Osteoblast (primary cell): ENCODE data around the gene ALX4. TPM values are rescaled to one million over a fixed set of nuclear protein-coding genes. Genes with fewer than 3 reads are reported as not detected.

Source experiments
- DNase-seq: peaks from one replicate; pipeline ENCODE4 v3.0.0; 2011; ENCODE audit warnings: low spot score, mixed read lengths; ENCODE audit not compliant: insufficient read length; ENCODE audit errors: missing footprints
- H2AFZ ChIP-seq: 2 replicates; pipeline ENCODE4 v1.6.0; 2011; ENCODE audit warnings: mild to moderate bottlenecking, low read length
- H3K27ac ChIP-seq: 2 replicates; pipeline ENCODE4 v1.5.1; 2011; ENCODE audit warnings: mild to moderate bottlenecking, low read depth, low read length, moderate library complexity
- H3K27me3 ChIP-seq: 2 replicates; pipeline ENCODE4 v1.6.0; 2012; ENCODE audit warnings: mild to moderate bottlenecking, control low read depth, inconsistent platforms, low read length, moderate library complexity; ENCODE audit not compliant: insufficient read depth
- H3K36me3 ChIP-seq: 2 replicates; pipeline ENCODE4 v1.5.1; 2011; ENCODE audit warnings: mild to moderate bottlenecking, low read length, control low read depth, moderate library complexity; ENCODE audit not compliant: insufficient read depth
- H3K4me1 ChIP-seq: 2 replicates; pipeline ENCODE4 v1.5.1; 2011; ENCODE audit warnings: mild to moderate bottlenecking, low read length, control low read depth, moderate library complexity; ENCODE audit not compliant: insufficient read depth
- H3K4me2 ChIP-seq: 2 replicates; pipeline ENCODE4 v1.6.0; 2011; ENCODE audit warnings: mild to moderate bottlenecking, low read length; ENCODE audit not compliant: insufficient read depth
- H3K4me3 ChIP-seq: fragments of 200-600 bp; sonication (generic); 3 replicates; pipeline ENCODE4 v1.5.1; 2012; ENCODE audit warnings: mild to moderate bottlenecking, low read length, inconsistent platforms; ENCODE audit not compliant: insufficient read depth
- H3K79me2 ChIP-seq: 2 replicates; pipeline ENCODE4 v1.6.0; 2012; ENCODE audit warnings: mild to moderate bottlenecking, low read length, control low read depth, inconsistent platforms; ENCODE audit not compliant: insufficient read depth
- H3K9me3 ChIP-seq: 2 replicates; pipeline ENCODE4 v1.5.1; 2011; ENCODE audit warnings: low read depth, low read length, control low read depth
- H4K20me1 ChIP-seq: 2 replicates; pipeline ENCODE4 v1.6.0; 2012; ENCODE audit warnings: mild to moderate bottlenecking, low read length, control low read depth; ENCODE audit not compliant: insufficient read depth
- CTCF ChIP-seq: IDR thresholded peaks from 2 replicates; pipeline ENCODE4 v1.5.1; 2011; ENCODE audit warnings: mild to moderate bottlenecking, low read depth, low read length, moderate library complexity; ENCODE audit errors: extremely low read depth
- total RNA-seq: library from RNA; depleted of rRNA; stranded (reverse); fragments of >200 nt; gene quantifications from 2 replicates; pipeline ENCODE4 v1.2.3, GENCODE V29; 2012

The ALX4 gene
- total RNA-seq, 1 donor: under 0.01 TPM

- Histone ChIP-seq H3K36me3 (no peaks in the 10 kb centered on the region), H3K4me3 (no peak overlapping the region), H4K20me1 (no peaks in the 10 kb centered on the region), H2AFZ (no peak overlapping the region), H3K27me3 (peaks cover 69% of the 10 kb centered on the region), H3K4me2 (no peak overlapping the region), H3K27ac (no peak overlapping the region), H3K4me1 (no peaks in the 10 kb centered on the region), H3K9me3 (no peaks in the 10 kb centered on the region), H3K79me2 (no peaks in the 10 kb centered on the region)
- DNase-seq: no peak
- no peak for TF ChIP-seq CTCF
These were observed 23.6 kb upstream of the ALX4 start for GRCh38 chr11:44333271-44334218.

GRCh38 chr11:44332665-44333064, 22.7 kb upstream of the ALX4 start:
- no peak overlapping the region for H2AFZ ChIP-seq
- TF ChIP-seq CTCF: no peak
- H3K27me3 ChIP-seq: peaks cover 65% of the 10 kb centered on the region
- no peak overlapping the region for H3K27ac ChIP-seq
- H3K4me1 ChIP-seq: no peaks in the 10 kb centered on the region
- H3K9me3 ChIP-seq: no peaks in the 10 kb centered on the region
- H3K4me3 ChIP-seq: no peak overlapping the region
- H4K20me1 ChIP-seq: no peaks in the 10 kb centered on the region
- no peak overlapping the region for H3K4me2 ChIP-seq
- H3K36me3 ChIP-seq: no peaks in the 10 kb centered on the region
- H3K79me2 ChIP-seq: no peaks in the 10 kb centered on the region
- no peak for DNase-seq

- no peaks in the 10 kb centered on the region for H3K36me3 ChIP-seq
- TF ChIP-seq CTCF: no peak
- H3K27me3 ChIP-seq: peaks cover 60% of the 10 kb centered on the region
These were observed 19.7 kb upstream of the ALX4 start for GRCh38 chr11:44329472-44330230.

More at GRCh38 chr11:44329472-44330230, 19.7 kb upstream of the ALX4 start:
- no peak overlapping the region for H2AFZ ChIP-seq
- H3K27ac ChIP-seq: no peak overlapping the region
- no peaks in the 10 kb centered on the region for H3K4me1 ChIP-seq
- H3K4me2 ChIP-seq: no peak overlapping the region
- no peaks in the 10 kb centered on the region for H3K79me2 ChIP-seq
- H3K4me3 ChIP-seq: no peak overlapping the region
- H3K9me3 ChIP-seq: no peaks in the 10 kb centered on the region
- no peak for DNase-seq
- no peaks in the 10 kb centered on the region for H4K20me1 ChIP-seq
